ENCODE data around the gene ZNF76.

GRCh38 chr6:35309611-35310264 is 50.2 kb downstream of the ZNF76 start:
- TF ChIP-seq, protein P1, sequence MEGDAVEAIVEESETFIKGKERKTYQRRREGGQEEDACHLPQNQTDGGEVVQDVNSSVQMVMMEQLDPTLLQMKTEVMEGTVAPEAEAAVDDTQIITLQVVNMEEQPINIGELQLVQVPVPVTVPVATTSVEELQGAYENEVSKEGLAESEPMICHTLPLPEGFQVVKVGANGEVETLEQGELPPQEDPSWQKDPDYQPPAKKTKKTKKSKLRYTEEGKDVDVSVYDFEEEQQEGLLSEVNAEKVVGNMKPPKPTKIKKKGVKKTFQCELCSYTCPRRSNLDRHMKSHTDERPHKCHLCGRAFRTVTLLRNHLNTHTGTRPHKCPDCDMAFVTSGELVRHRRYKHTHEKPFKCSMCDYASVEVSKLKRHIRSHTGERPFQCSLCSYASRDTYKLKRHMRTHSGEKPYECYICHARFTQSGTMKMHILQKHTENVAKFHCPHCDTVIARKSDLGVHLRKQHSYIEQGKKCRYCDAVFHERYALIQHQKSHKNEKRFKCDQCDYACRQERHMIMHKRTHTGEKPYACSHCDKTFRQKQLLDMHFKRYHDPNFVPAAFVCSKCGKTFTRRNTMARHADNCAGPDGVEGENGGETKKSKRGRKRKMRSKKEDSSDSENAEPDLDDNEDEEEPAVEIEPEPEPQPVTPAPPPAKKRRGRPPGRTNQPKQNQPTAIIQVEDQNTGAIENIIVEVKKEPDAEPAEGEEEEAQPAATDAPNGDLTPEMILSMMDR (IDR thresholded peaks at IDR 0.05), result no peak
- TF ChIP-seq POLR2A (IDR thresholded peaks at IDR 0.05) (no peak), EP300 (IDR thresholded peaks at IDR 0.05) (no peak)

All from stomach (tissue), 4 donors.